Loucy (cell line): ENCODE data around the gene RNU6-7.
A peak's percentile ranks its signal among the peaks of the same experiment; 100 is the strongest.

Experiments
- H2AFZ ChIP-seq: fragments of 200-600 bp; sonication (generic); 2 replicates; pipeline ENCODE4 v1.6.0; 2016; ENCODE audit warnings: antibody characterized with exemption, mild to moderate bottlenecking, low read length, moderate library complexity
- H3F3A ChIP-seq: fragments of 200-600 bp; 2 replicates; pipeline ENCODE4 v1.6.0; 2016; ENCODE audit warnings: antibody characterized with exemption, low read depth, mild to moderate bottlenecking
- H3K27me3 ChIP-seq: fragments of 200-600 bp; sonication (generic); 2 replicates; pipeline ENCODE4 v1.6.1; 2014; ENCODE audit warnings: low read length, mild to moderate bottlenecking; ENCODE audit not compliant: insufficient read depth, poor library complexity, severe bottlenecking
- H3K36me3 ChIP-seq: fragments of 200-600 bp; sonication (generic); 2 replicates; pipeline ENCODE4 v1.6.1; 2016; ENCODE audit warnings: low read length; ENCODE audit not compliant: insufficient read depth
- H3K4me1 ChIP-seq: fragments of 200-600 bp; sonication (generic); 2 replicates; pipeline ENCODE4 v1.5.1; 2014; ENCODE audit warnings: low read length, mild to moderate bottlenecking; ENCODE audit not compliant: insufficient read depth, poor library complexity, severe bottlenecking
- H3K4me2 ChIP-seq: fragments of 200-600 bp; sonication (generic); 2 replicates; pipeline ENCODE4 v1.6.0; 2014; ENCODE audit warnings: antibody characterized with exemption, low read length, low read depth, mild to moderate bottlenecking; ENCODE audit not compliant: poor library complexity, severe bottlenecking
- H3K4me3 ChIP-seq: fragments of 200-600 bp; sonication (generic); 2 replicates; pipeline ENCODE4 v1.5.1; 2014; ENCODE audit warnings: low read length, mild to moderate bottlenecking, mixed read lengths; ENCODE audit not compliant: poor library complexity, severe bottlenecking
- H3K79me2 ChIP-seq: fragments of 200-600 bp; sonication (generic); 2 replicates; pipeline ENCODE4 v1.6.1; 2014; ENCODE audit warnings: low read length; ENCODE audit not compliant: insufficient read depth
- H3K9ac ChIP-seq: fragments of 200-600 bp; sonication (generic); 2 replicates; pipeline ENCODE4 v1.6.0; 2014; ENCODE audit warnings: mild to moderate bottlenecking, low read depth, low read length, moderate library complexity; ENCODE audit not compliant: poor library complexity, severe bottlenecking
- H3K9me2 ChIP-seq: fragments of 200-600 bp; sonication (generic); replicated peaks from 2 replicates; pipeline ENCODE4 v1.6.1; 2016; ENCODE audit warnings: low read depth, low read length, mixed read lengths
- H3K9me3 ChIP-seq: fragments of 200-600 bp; sonication (generic); 2 replicates; pipeline ENCODE4 v1.6.1; 2014; ENCODE audit warnings: mild to moderate bottlenecking, antibody characterized with exemption, low read length, low read depth; ENCODE audit not compliant: insufficient read depth
- H4K20me1 ChIP-seq: fragments of 200-600 bp; sonication (generic); 2 replicates; pipeline ENCODE4 v1.6.0; 2014; ENCODE audit warnings: antibody characterized with exemption, low read length, mild to moderate bottlenecking; ENCODE audit not compliant: insufficient read depth, poor library complexity, severe bottlenecking
- CTCF ChIP-seq: fragments of 200-600 bp; sonication (generic); conservative IDR thresholded peaks from 2 replicates; pipeline ENCODE4 v1.5.1; 2014; ENCODE audit warnings: mild to moderate bottlenecking, antibody characterized with exemption, low read length
- EZH2phosphoT487 ChIP-seq: fragments of 200-600 bp; IDR thresholded peaks from 2 replicates; pipeline ENCODE4 v1.6.1; 2018; ENCODE audit warnings: antibody characterized with exemption, mild to moderate bottlenecking, moderate library complexity, borderline replicate concordance

The RNU6-7 gene

GRCh38 chr14:32226056-32226455 is 24.2 kb downstream of the RNU6-7 start:
- Histone ChIP-seq H3K4me3 (no peak overlapping the region), H3K9ac (no peak overlapping the region), H3K9me3 (no peaks in the 10 kb centered on the region), H2AFZ (no peak overlapping the region), H3K79me2 (no peaks in the 10 kb centered on the region), H3K9me2 (no peaks in the 10 kb centered on the region), H3K4me1 (no peaks in the 10 kb centered on the region), H3K4me2 (no peak overlapping the region), H4K20me1 (no peaks in the 10 kb centered on the region), H3K36me3 (no peaks in the 10 kb centered on the region), H3K27me3 (no peaks in the 10 kb centered on the region), H3F3A (no peaks in the 10 kb centered on the region)
- no peak for TF ChIP-seq EZH2phosphoT487
- TF ChIP-seq CTCF = no peak

GRCh38 chr14:32230181-32230580 is 28.3 kb downstream of the RNU6-7 start:
- H3K9ac ChIP-seq = no peak overlapping the region
- no peaks in the 10 kb centered on the region for H4K20me1 ChIP-seq
- H3K4me3 ChIP-seq = no peak overlapping the region
- no peaks in the 10 kb centered on the region for H3K27me3 ChIP-seq
- TF ChIP-seq EZH2phosphoT487 (no peak), CTCF (peak; percentile 35)
- no peaks in the 10 kb centered on the region for H3K9me3 ChIP-seq
- H2AFZ ChIP-seq = no peak overlapping the region
- H3K4me2 ChIP-seq = no peak overlapping the region
- no peaks in the 10 kb centered on the region for H3K9me2 ChIP-seq
- H3K4me1 ChIP-seq = peaks cover 10% of the 10 kb centered on the region
- H3K36me3 ChIP-seq = no peaks in the 10 kb centered on the region
- no peaks in the 10 kb centered on the region for H3K79me2 ChIP-seq
- no peaks in the 10 kb centered on the region for H3F3A ChIP-seq

GRCh38 chr14:32230695-32231280 is 28.9 kb downstream of the RNU6-7 start:
- Histone ChIP-seq H3K4me2 (no peak overlapping the region), H3K9ac (no peak overlapping the region)

More at GRCh38 chr14:32230695-32231280, 28.9 kb downstream of the RNU6-7 start:
- H3K4me3 ChIP-seq = no peak overlapping the region
- peaks cover 10% of the 10 kb centered on the region for H3K4me1 ChIP-seq
- H4K20me1 ChIP-seq = no peaks in the 10 kb centered on the region
- no peaks in the 10 kb centered on the region for H3K27me3 ChIP-seq
- no peaks in the 10 kb centered on the region for H3K79me2 ChIP-seq
- H3K9me3 ChIP-seq = no peaks in the 10 kb centered on the region
- no peaks in the 10 kb centered on the region for H3F3A ChIP-seq
- no peak for TF ChIP-seq EZH2phosphoT487
- no peak for TF ChIP-seq CTCF
- no peaks in the 10 kb centered on the region for H3K9me2 ChIP-seq
- no peak overlapping the region for H2AFZ ChIP-seq
- no peaks in the 10 kb centered on the region for H3K36me3 ChIP-seq
